ENCODE data around the gene IQSEC1. TPM values are rescaled to one million over a fixed set of nuclear protein-coding genes. Genes with fewer than 3 reads are reported as not detected.

IQSEC1 gene
- total RNA-seq, 1 donor from 2014 or later: 34.2 TPM

- no peaks in the 10 kb centered on the region for H3K9me3 Mint-ChIP-seq (ENCODE audit: low read depth)
- H3K27me3 Mint-ChIP-seq: peaks cover 47% of the 10 kb centered on the region
- no peak for TF ChIP-seq CTCF (IDR thresholded peaks at IDR 0.05; ENCODE audit: unreplicated experiment)
- H3K4me1 Mint-ChIP-seq (ENCODE audit: low read depth): no peaks in the 10 kb centered on the region
- no peaks in the 10 kb centered on the region for H3K36me3 Mint-ChIP-seq (ENCODE audit: insufficient read depth)
- no peak overlapping the region for H3K4me3 Mint-ChIP-seq (ENCODE audit: low read depth)
- no peak overlapping the region for H3K27ac Mint-ChIP-seq
- DNase-seq (ENCODE audit: low spot score, unreplicated experiment): no peak
Measured at GRCh38 chr3:13079510-13079909, 6.3 kb upstream of the IQSEC1 start.

DNA sequence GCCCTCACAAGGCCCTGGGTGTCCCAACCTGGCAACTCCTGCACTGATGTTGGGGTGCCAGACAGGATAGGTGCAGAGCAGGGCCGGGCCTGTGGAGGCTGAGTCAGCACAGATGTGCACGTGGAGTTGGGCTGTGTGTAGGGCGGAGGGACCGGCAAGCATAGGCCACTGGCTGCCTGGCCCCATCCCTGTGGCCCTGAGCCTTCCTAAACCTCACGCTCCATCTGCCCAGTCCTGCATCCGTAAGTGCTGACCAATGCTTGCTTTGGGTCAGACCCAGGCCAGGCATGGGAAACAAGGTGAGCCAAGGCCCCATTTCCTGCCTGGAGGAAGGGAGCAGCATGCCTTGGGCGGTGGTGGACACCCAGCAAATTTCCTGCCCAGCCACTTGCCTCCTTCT lies 5.8 kb upstream of the IQSEC1 start:
- Mint-ChIP-seq H3K9me3 (ENCODE audit: low read depth) (no peaks in the 10 kb centered on the region), H3K36me3 (ENCODE audit: insufficient read depth) (no peaks in the 10 kb centered on the region), H3K27ac (no peak overlapping the region), H3K27me3 (peaks cover 52% of the 10 kb centered on the region), H3K4me1 (ENCODE audit: low read depth) (no peaks in the 10 kb centered on the region), H3K4me3 (ENCODE audit: low read depth) (no peak overlapping the region)
- DNase-seq (ENCODE audit: low spot score, unreplicated experiment): no peak
- TF ChIP-seq CTCF (IDR thresholded peaks at IDR 0.05; ENCODE audit: unreplicated experiment): no peak

DNA sequence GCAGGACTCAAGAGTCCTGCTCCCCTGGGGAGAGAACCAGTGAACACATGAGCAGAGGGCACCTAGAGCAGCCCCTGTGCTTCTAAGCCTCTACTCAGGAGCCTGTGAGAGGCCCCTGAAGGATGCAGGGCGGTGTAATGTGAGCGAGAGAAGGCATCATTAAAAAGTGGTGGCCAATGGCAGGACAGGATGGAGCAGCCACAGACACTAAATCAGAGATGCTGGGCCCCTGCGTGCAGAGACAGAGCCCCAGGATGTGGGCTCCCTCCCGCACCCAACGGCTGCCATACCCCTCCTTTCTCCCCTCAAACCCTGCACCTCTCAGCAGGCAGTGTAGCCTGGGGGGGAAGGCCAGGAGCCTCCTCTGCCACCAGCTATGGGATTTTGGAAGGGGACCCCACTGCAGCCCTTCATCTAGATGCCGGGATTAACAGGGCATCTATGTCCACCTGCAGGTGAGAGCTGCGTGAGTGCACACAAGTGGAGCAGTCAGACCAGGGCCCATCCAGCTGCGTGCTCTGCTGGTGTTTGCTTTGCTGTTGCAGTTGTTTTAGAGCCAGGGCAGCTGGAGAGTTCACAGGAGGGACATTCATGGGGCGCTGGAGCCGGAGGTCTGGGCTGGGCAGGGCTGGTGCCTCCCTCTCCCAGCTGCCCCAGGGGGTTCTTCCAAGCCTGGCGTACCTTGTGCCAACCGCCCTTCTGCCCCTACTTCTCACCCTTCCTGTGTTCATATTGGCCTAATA lies 5.1 kb upstream of the IQSEC1 start:
- no peaks in the 10 kb centered on the region for H3K36me3 Mint-ChIP-seq (ENCODE audit: insufficient read depth)
- DNase-seq (ENCODE audit: low spot score, unreplicated experiment): no peak
- TF ChIP-seq CTCF (IDR thresholded peaks at IDR 0.05; ENCODE audit: unreplicated experiment): no peak
- H3K27me3 Mint-ChIP-seq: peaks cover 58% of the 10 kb centered on the region
- no peak overlapping the region for H3K4me3 Mint-ChIP-seq (ENCODE audit: low read depth)
- H3K4me1 Mint-ChIP-seq (ENCODE audit: low read depth): no peaks in the 10 kb centered on the region
- no peak overlapping the region for H3K27ac Mint-ChIP-seq
- no peaks in the 10 kb centered on the region for H3K9me3 Mint-ChIP-seq (ENCODE audit: low read depth)

GRCh38 chr3:13077431-13078162 lies 4.4 kb upstream of the IQSEC1 start:
- TF ChIP-seq CTCF (IDR thresholded peaks at IDR 0.05; ENCODE audit: unreplicated experiment): no peak
- Mint-ChIP-seq H3K27me3 (peaks cover 62% of the 10 kb centered on the region), H3K4me1 (ENCODE audit: low read depth) (peaks cover 1% of the 10 kb centered on the region), H3K36me3 (ENCODE audit: insufficient read depth) (no peaks in the 10 kb centered on the region), H3K4me3 (ENCODE audit: low read depth) (no peak overlapping the region), H3K27ac (no peak overlapping the region), H3K9me3 (ENCODE audit: low read depth) (no peaks in the 10 kb centered on the region)
- DNase-seq (ENCODE audit: low spot score, unreplicated experiment): no peak

- TF ChIP-seq CTCF (IDR thresholded peaks at IDR 0.05; ENCODE audit: unreplicated experiment): no peak
- Mint-ChIP-seq H3K4me1 (ENCODE audit: low read depth) (peaks cover 1% of the 10 kb centered on the region), H3K36me3 (ENCODE audit: insufficient read depth) (no peaks in the 10 kb centered on the region), H3K9me3 (ENCODE audit: low read depth) (no peaks in the 10 kb centered on the region), H3K27ac (no peak overlapping the region), H3K27me3 (peaks cover 71% of the 10 kb centered on the region), H3K4me3 (ENCODE audit: low read depth) (no peak overlapping the region)
- DNase-seq (ENCODE audit: low spot score, unreplicated experiment): no peak
Measured at GRCh38 chr3:13075986-13076654, 2.9 kb upstream of the IQSEC1 start.
